GM12872 (cell line): Measurements from ENCODE around the gene SERPINE1.

Experiments used
- CTCF ChIP-seq: IDR thresholded peaks from 3 replicates; pipeline ENCODE4 v1.5.1; 2011; ENCODE audit warnings: low read depth, mild to moderate bottlenecking, low read length, moderate library complexity; ENCODE audit not compliant: insufficient read depth

SERPINE1 gene

GRCh38 chr7:101096957-101097347, 30.0 kb upstream of the SERPINE1 start:
- no peak for TF ChIP-seq CTCF

DNA sequence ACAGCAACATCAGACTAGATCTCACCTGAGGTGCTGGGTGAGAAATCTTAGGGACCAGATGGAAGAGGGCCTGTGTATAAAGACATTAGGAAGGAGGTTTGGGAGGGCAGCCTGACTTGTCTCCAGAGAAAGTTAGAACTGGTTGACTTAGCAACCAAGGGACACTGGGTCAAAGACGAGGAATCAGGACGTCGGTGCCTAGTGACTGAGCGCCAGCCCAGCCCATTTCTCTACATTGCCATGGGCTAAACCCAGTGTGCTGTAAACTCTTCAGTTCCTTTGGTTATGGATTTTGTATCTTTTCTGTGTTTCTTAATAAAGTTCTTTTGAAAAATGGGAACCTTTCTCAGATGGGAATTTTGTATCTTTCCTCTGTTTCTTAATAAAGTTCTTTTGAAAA, 29.3 kb upstream of the SERPINE1 start:
- TF ChIP-seq CTCF, result no peak

- TF ChIP-seq CTCF, result no peak
These were observed 26.7 kb upstream of the SERPINE1 start for GRCh38 chr7:101099969-101100781.

- TF ChIP-seq CTCF, result no peak
These were observed 25.8 kb upstream of the SERPINE1 start for GRCh38 chr7:101100858-101101847.

DNA sequence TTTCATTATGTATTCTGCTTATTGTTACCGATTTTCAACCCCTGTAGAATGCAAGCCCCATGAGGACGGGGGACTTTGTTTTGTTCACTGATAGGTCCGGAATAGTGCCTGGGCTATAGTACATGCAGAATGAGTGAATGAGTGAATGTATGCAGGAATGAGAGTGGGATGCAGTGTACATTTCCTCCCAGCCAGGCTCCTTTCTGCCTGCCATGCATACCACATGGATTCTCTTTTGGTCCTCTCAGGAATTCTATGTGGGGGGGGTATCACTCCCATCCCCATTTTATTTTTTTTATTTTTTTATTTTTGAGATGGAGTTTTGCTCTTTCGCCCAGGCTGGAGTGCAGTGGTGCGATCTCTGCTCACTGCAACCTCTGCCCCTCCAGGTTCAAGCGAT, 24.9 kb upstream of the SERPINE1 start:
- no peak for TF ChIP-seq CTCF

DNA sequence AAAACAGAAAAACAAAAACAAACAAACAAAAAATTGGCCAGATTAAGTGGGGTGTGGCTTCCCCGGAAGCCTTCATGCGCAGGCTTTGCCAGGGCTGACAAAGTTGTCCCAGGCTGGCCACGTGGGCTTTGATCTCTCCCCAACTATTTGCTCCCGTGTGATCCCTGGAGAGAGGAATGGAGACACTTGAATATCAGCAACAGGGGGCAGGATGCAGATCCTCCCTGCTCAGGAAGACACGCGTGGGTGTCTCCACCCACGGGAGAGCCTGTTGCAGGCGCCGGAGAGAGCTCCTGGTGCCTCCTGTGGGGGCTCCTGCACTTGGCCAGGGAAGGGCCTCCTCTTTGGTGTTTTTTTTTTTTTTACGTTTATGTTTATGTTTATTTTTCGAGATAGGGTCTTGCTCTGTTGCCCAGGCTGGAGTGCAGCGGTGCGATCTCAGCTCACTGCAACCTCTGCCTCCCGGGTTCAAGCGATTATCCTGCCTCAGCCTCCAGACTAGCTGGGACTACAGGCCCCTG, 22.7 kb upstream of the SERPINE1 start:
- no peak for TF ChIP-seq CTCF

GRCh38 chr7:101104799-101105198, 22.1 kb upstream of the SERPINE1 start:
- no peak for TF ChIP-seq CTCF
